Mucosa of rectum (tissue), 2 donors: ENCODE measurements around the gene NADK2.

Source experiments
- H3K27ac ChIP-seq, 2 donors: one replicate each; pipeline ENCODE4 v1.7.0; 2013; ENCODE audit warnings: inconsistent platforms in 2 of 2, low read depth in 2 of 2, low read length in 2 of 2
- H3K27me3 ChIP-seq, 2 donors: one replicate each; pipeline ENCODE4 v1.7.0; 2013; ENCODE audit warnings: low read length in 2 of 2; ENCODE audit not compliant: control insufficient read depth in 2 of 2, insufficient read depth in 2 of 2
- H3K36me3 ChIP-seq, 2 donors: one replicate each; pipeline ENCODE4 v1.7.0; 2013; ENCODE audit warnings: low read length in 2 of 2; ENCODE audit not compliant: control insufficient read depth in 2 of 2, insufficient read depth in 2 of 2
- H3K4me1 ChIP-seq, 2 donors: one replicate each; pipeline ENCODE4 v1.7.0; 2013; ENCODE audit warnings: low read length in 2 of 2, mild to moderate bottlenecking in 1 of 2; ENCODE audit not compliant: control insufficient read depth in 2 of 2, insufficient read depth in 2 of 2
- H3K4me3 ChIP-seq, 2 donors: one replicate each; pipeline ENCODE4 v1.7.0; 2013; ENCODE audit warnings: low read length in 2 of 2
- H3K9ac ChIP-seq, 2 donors: one replicate each; pipeline ENCODE4 v1.7.0; 2013; ENCODE audit warnings: low read length in 2 of 2, low read depth in 1 of 2, mild to moderate bottlenecking in 1 of 2
- H3K9me3 ChIP-seq, 2 donors: one replicate each; pipeline ENCODE4 v1.7.0; 2013; ENCODE audit warnings: low read length in 2 of 2; ENCODE audit not compliant: control insufficient read depth in 2 of 2
- donor health status: healthy.
- donor health status: Normal muscosa, but diverticular disease.

Gene NADK2

GRCh38 chr5:36153726-36154125, 88.0 kb downstream of the NADK2 start:
- no peak overlapping the region for H3K27ac ChIP-seq
- no peak overlapping the region for H3K4me3 ChIP-seq
- H3K9me3 ChIP-seq: no peaks in the 10 kb centered on the region
- no peaks in the 10 kb centered on the region for H3K27me3 ChIP-seq
- H3K4me1 ChIP-seq: peaks cover 5 to 7% of the 10 kb centered on the region in 2 donors
- no peak overlapping the region for H3K9ac ChIP-seq
- H3K36me3 ChIP-seq: peaks cover 0 to 8% of the 10 kb centered on the region in 2 donors

GRCh38 chr5:36153298-36153677, 88.4 kb downstream of the NADK2 start:
- Histone ChIP-seq H3K9me3 (no peaks in the 10 kb centered on the region), H3K36me3 (peaks cover 0 to 8% of the 10 kb centered on the region in 2 donors), H3K9ac (no peak overlapping the region), H3K27ac (no peak overlapping the region), H3K4me1 (peaks cover 5 to 7% of the 10 kb centered on the region in 2 donors), H3K4me3 (peak overlapping the region in 1 of 2 donors; percentile 98), H3K27me3 (no peaks in the 10 kb centered on the region)

- H3K4me3 ChIP-seq: peak overlapping the region; percentile 91 to 98
- H3K27ac ChIP-seq: no peak overlapping the region
- H3K27me3 ChIP-seq: no peaks in the 10 kb centered on the region
- H3K9me3 ChIP-seq: no peaks in the 10 kb centered on the region
- peak overlapping the region; percentile 73 to 92 for H3K9ac ChIP-seq
- peaks cover 0 to 8% of the 10 kb centered on the region in 2 donors for H3K36me3 ChIP-seq
- peaks cover 5 to 7% of the 10 kb centered on the region in 2 donors for H3K4me1 ChIP-seq
These were observed 89.1 kb downstream of the NADK2 start for GRCh38 chr5:36152324-36153297.

GRCh38 chr5:36151434-36152323, 90.0 kb downstream of the NADK2 start, which contains the start of the genes LMBRD2 and SKP2:
Gene LMBRD2, minus strand, starts transcription at chr5:36151887. Its CDS starts 8,538 bp downstream, at chr5:36143349.
Gene SKP2, plus strand, starts transcription at chr5:36152111. Its CDS starts 152 bp downstream, at chr5:36152263.
- Histone ChIP-seq H3K9me3 (no peaks in the 10 kb centered on the region), H3K4me1 (peaks cover 5 to 7% of the 10 kb centered on the region in 2 donors)

GRCh38 chr5:36150676-36151433, 90.9 kb downstream of the NADK2 start:
- Histone ChIP-seq H3K9ac (peak overlapping the region; percentile 79 to 92), H3K36me3 (peaks cover 0 to 4% of the 10 kb centered on the region in 2 donors), H3K4me1 (peaks cover 5 to 7% of the 10 kb centered on the region in 2 donors), H3K9me3 (no peaks in the 10 kb centered on the region), H3K4me3 (peak overlapping the region; percentile 91 to 98), H3K27ac (peak overlapping the region in 1 of 2 donors; percentile 71), H3K27me3 (no peaks in the 10 kb centered on the region)

More at GRCh38 chr5:36151434-36152323, 90.0 kb downstream of the NADK2 start, which contains the start of the genes LMBRD2 and SKP2:
- Histone ChIP-seq H3K36me3 (peaks cover 0 to 8% of the 10 kb centered on the region in 2 donors), H3K9ac (peak within 1 kb of the TSS; percentile 79 to 92), H3K4me3 (peak within 1 kb of the TSS; percentile 91 to 98), H3K27ac (peak within 1 kb of the TSS; percentile 71 to 77), H3K27me3 (no peaks in the 10 kb centered on the region)

- Histone ChIP-seq H3K9ac (no peak overlapping the region), H3K36me3 (no peaks in the 10 kb centered on the region), H3K9me3 (no peaks in the 10 kb centered on the region), H3K27me3 (no peaks in the 10 kb centered on the region), H3K4me3 (no peak overlapping the region), H3K4me1 (peaks cover 2% of the 10 kb centered on the region in 2 donors), H3K27ac (no peak overlapping the region)
These were observed 94.0 kb downstream of the NADK2 start for GRCh38 chr5:36147681-36148080.

GRCh38 chr5:36146390-36146789, 95.3 kb downstream of the NADK2 start:
- Histone ChIP-seq H3K27ac (no peak overlapping the region), H3K9me3 (no peaks in the 10 kb centered on the region), H3K4me3 (no peak overlapping the region), H3K36me3 (no peaks in the 10 kb centered on the region), H3K27me3 (no peaks in the 10 kb centered on the region), H3K9ac (no peak overlapping the region), H3K4me1 (no peaks in the 10 kb centered on the region)

- no peaks in the 10 kb centered on the region for H3K27me3 ChIP-seq
- peaks cover 2% of the 10 kb centered on the region in 2 donors for H3K36me3 ChIP-seq
- no peak overlapping the region for H3K27ac ChIP-seq
- H3K9ac ChIP-seq: no peak overlapping the region
- H3K4me1 ChIP-seq: no peaks in the 10 kb centered on the region
- H3K4me3 ChIP-seq: no peak overlapping the region
- no peaks in the 10 kb centered on the region for H3K9me3 ChIP-seq
These were observed 96.4 kb downstream of the NADK2 start for GRCh38 chr5:36145311-36145710.
